Measurements from ENCODE around the gene HOXA4. TPM values are rescaled to one million over a fixed set of nuclear protein-coding genes. Genes with fewer than 3 reads are reported as not detected.
A peak's percentile ranks its signal among the peaks of the same experiment; 100 is the strongest.

The HOXA4 gene
- total and polyA plus RNA-seq, 8 donors = 0.55 to 17.0 (median 4.2) TPM

GRCh38 chr7:27154901-27155815 is 24.6 kb upstream of the HOXA4 start:
- Histone ChIP-seq H3K4me1 (peaks cover 13 to 72% (median 54%) of the 10 kb centered on the region in 4 donors), H3K36me3 (no peaks in the 10 kb centered on the region), H3K27me3 (peaks cover 12 to 100% (median 96%) of the 10 kb centered on the region in 3 donors), H3K4me3 (peak overlapping the region; percentile 43 to 65 (median 54)), H3K9me3 (no peaks in the 10 kb centered on the region), H3K27ac (peak overlapping the region in 3 of 5 donors; percentile 62 to 99 (median 86))
- no peak for TF ChIP-seq POLR2A (IDR thresholded peaks at IDR 0.05)
- no peak for TF ChIP-seq CTCF (IDR thresholded peaks at IDR 0.05)
- TF ChIP-seq POLR2AphosphoS5 (IDR thresholded peaks at IDR 0.05) = no peak
- TF ChIP-seq EP300 (IDR thresholded peaks at IDR 0.05) = no peak
- intact Hi-C loops (cut with DNase I; ENCODE audit: low total_unique reads) = no loop called here
- DNase-seq = peak in 1 of 2 donors; percentile 24
- WGBS, 5 donors = 8 to 38% (median 18%) methylated on average over 33 to 48 of the region's 48 CpGs

GRCh38 chr7:27154369-27154768 is 23.8 kb upstream of the HOXA4 start:
- intact Hi-C loops (cut with DNase I; ENCODE audit: low total_unique reads) = no loop called here
- peak overlapping the region in 2 of 5 donors; percentile 86 to 99 for H3K27ac ChIP-seq
- H3K4me3 ChIP-seq = peak overlapping the region in 2 of 4 donors; percentile 57 to 65
- WGBS, 5 donors = 34 to 59% (median 50%) methylated on average over 9 to 10 of the region's 10 CpGs
- TF ChIP-seq EP300 (IDR thresholded peaks at IDR 0.05) (no peak), POLR2AphosphoS5 (IDR thresholded peaks at IDR 0.05) (no peak), POLR2A (IDR thresholded peaks at IDR 0.05) (no peak), CTCF (IDR thresholded peaks at IDR 0.05) (no peak)
- no peaks in the 10 kb centered on the region for H3K9me3 ChIP-seq
- DNase-seq = peak in 1 of 2 donors; percentile 13
- peaks cover 13 to 69% (median 51%) of the 10 kb centered on the region in 4 donors for H3K4me1 ChIP-seq
- H3K36me3 ChIP-seq = no peaks in the 10 kb centered on the region
- H3K27me3 ChIP-seq = peaks cover 13 to 100% (median 92%) of the 10 kb centered on the region in 3 donors

- intact Hi-C loops (cut with DNase I; ENCODE audit: low total_unique reads) = no loop called here
- H3K4me1 ChIP-seq = peaks cover 13 to 66% (median 54%) of the 10 kb centered on the region in 4 donors
- no peak for TF ChIP-seq POLR2A (IDR thresholded peaks at IDR 0.05)
- no peak for TF ChIP-seq POLR2AphosphoS5 (IDR thresholded peaks at IDR 0.05)
- no peak for TF ChIP-seq CTCF (IDR thresholded peaks at IDR 0.05)
- no peak for TF ChIP-seq EP300 (IDR thresholded peaks at IDR 0.05)
- H3K27me3 ChIP-seq = peaks cover 13 to 100% (median 93%) of the 10 kb centered on the region in 3 donors
- no peak overlapping the region for H3K4me3 ChIP-seq
- WGBS, 5 donors = 30 to 62% (median 46%) methylated on average over 3 of the region's 3 CpGs
- peak overlapping the region in 3 of 5 donors; percentile 88 to 99 (median 93) for H3K27ac ChIP-seq
- H3K36me3 ChIP-seq = no peaks in the 10 kb centered on the region
- DNase-seq = peak in 1 of 2 donors; percentile 9
- H3K9me3 ChIP-seq = no peaks in the 10 kb centered on the region
Measured at GRCh38 chr7:27153526-27153925, 23.0 kb upstream of the HOXA4 start.

- Histone ChIP-seq H3K36me3 (no peaks in the 10 kb centered on the region), H3K4me1 (peaks cover 13 to 71% (median 58%) of the 10 kb centered on the region in 4 donors), H3K9me3 (peaks cover 0 to 1% (median 0%) of the 10 kb centered on the region in 4 donors), H3K4me3 (peak overlapping the region; percentile 46 to 64 (median 52)), H3K27ac (peak overlapping the region; percentile 66 to 99 (median 88)), H3K27me3 (peaks cover 11 to 100% (median 93%) of the 10 kb centered on the region in 3 donors)
- WGBS, 5 donors = 23 to 37% (median 28%) methylated on average over 14 to 22 of the region's 22 CpGs
- TF ChIP-seq POLR2AphosphoS5 (IDR thresholded peaks at IDR 0.05) (no peak), CTCF (IDR thresholded peaks at IDR 0.05) (no peak), POLR2A (IDR thresholded peaks at IDR 0.05) (no peak), EP300 (IDR thresholded peaks at IDR 0.05) (no peak)
- intact Hi-C loops (cut with DNase I; ENCODE audit: low total_unique reads) = no loop called here
- DNase-seq = peak in 1 of 2 donors; percentile 5
Measured at GRCh38 chr7:27152816-27153442, 22.4 kb upstream of the HOXA4 start.
